ENCODE results near the gene RPP38. TPM values are rescaled to one million over a fixed set of nuclear protein-coding genes. Genes with fewer than 3 reads are reported as not detected.
A peak's percentile ranks its signal among the peaks of the same experiment; 100 is the strongest.

Gene RPP38
- total and polyA plus RNA-seq, 2 experiments from 2014 or later = 8.0 to 22.1 TPM

DNA sequence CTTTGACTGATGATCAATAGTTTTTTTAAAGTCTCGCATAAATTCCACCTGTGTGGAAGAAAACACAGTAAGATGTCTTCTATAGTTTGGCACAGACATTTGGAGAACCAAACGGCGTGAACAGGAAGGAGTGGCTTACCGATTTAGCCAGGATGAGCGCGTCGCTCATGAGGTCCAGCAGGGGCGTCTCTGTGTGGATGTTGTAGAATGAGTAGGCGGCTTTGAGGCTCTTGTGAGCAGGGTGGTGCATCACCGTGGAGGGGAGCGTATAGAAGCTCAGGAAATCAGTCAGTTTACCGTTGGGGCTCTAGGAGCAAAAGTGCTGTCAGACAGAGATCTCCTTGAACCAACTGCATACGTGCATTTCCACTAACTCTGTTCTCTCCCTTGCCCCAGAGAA is 15.5 kb downstream of the RPP38 start:
- Histone ChIP-seq H3K9me2 (ENCODE audit: insufficient read depth) (peaks cover 3% of the 10 kb centered on the region; the same call in 1 of the 2 replicates), H2AFZ (no peak overlapping the region), H3K4me3 (no peak overlapping the region), H3K4me2 (ENCODE audit: unreplicated experiment) (no peak overlapping the region), H3K4me1 (ENCODE audit: insufficient read depth) (no peaks in the 10 kb centered on the region), H3K27me3 (replicated peaks; ENCODE audit: insufficient read depth) (no peaks in the 10 kb centered on the region), H3K79me2 (ENCODE audit: insufficient read depth) (peaks cover 23% of the 10 kb centered on the region), H3K9ac (no peak overlapping the region), H3K27ac (no peak overlapping the region), H3F3A (ENCODE audit: insufficient read depth) (peaks cover 16% of the 10 kb centered on the region; the same call in 1 of the 2 replicates), H3K36me3 (ENCODE audit: low read depth) (peaks cover 32% of the 10 kb centered on the region), H4K20me1 (ENCODE audit: insufficient read depth) (no peaks in the 10 kb centered on the region), H3K9me3 (ENCODE audit: low read depth) (no peaks in the 10 kb centered on the region)
- no peak for DNase-seq
- TF ChIP-seq EZH2phosphoT487 (IDR thresholded peaks at IDR 0.05; ENCODE audit: insufficient read depth, low read depth) (no peak), EZH2 (IDR thresholded peaks at IDR 0.05; ENCODE audit: insufficient read depth, poor library complexity, severe bottlenecking) (no peak)
- 91 to 97% methylated on average over 13 of the region's 13 CpGs for WGBS, 2 experiments (ENCODE audit: low coverage in 1 of 2, low lambda C conversion rate in 2 of 2, missing lambda C conversion rate in 2 of 2)
- in situ Hi-C loops (cut with MboI) = loop anchor here (25.0 kb wide), 1 partner anchor 600 kb away; no protein-coding TSS in a partner anchor

DNA sequence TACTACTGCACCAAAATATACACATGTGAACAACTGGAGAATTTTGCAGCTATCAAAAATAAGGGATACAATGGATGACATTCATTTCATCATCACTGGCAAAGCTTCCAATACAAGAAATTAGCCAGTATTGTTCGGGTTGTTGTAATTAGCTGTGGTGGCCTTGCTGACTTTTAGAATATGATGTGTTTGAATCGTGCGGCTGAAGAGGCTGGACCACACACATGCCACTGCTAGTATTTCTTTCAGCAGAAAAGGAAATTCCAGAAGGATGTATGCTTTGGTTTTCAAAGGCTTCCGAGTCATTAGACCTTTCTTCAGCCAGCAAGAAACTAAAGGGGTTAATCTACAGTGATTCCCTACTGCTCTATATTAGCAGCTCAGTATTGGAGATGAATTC is 16.6 kb downstream of the RPP38 start:
- Histone ChIP-seq H3K36me3 (ENCODE audit: low read depth) (peaks cover 36% of the 10 kb centered on the region), H3K9me3 (ENCODE audit: low read depth) (no peaks in the 10 kb centered on the region), H3K27me3 (replicated peaks; ENCODE audit: insufficient read depth) (no peaks in the 10 kb centered on the region), H3K9ac (no peak overlapping the region), H3K9me2 (ENCODE audit: insufficient read depth) (peaks cover 3% of the 10 kb centered on the region; the same call in 1 of the 2 replicates), H3K79me2 (ENCODE audit: insufficient read depth) (peaks cover 23% of the 10 kb centered on the region), H3K4me3 (no peak overlapping the region), H3K4me1 (ENCODE audit: insufficient read depth) (no peaks in the 10 kb centered on the region), H3K4me2 (ENCODE audit: unreplicated experiment) (no peak overlapping the region), H3F3A (ENCODE audit: insufficient read depth) (peaks cover 14% of the 10 kb centered on the region; the same call in 1 of the 2 replicates), H4K20me1 (ENCODE audit: insufficient read depth) (no peaks in the 10 kb centered on the region), H3K27ac (no peak overlapping the region), H2AFZ (no peak overlapping the region)
- TF ChIP-seq EZH2phosphoT487 (IDR thresholded peaks at IDR 0.05; ENCODE audit: insufficient read depth, low read depth) (no peak), EZH2 (IDR thresholded peaks at IDR 0.05; ENCODE audit: insufficient read depth, poor library complexity, severe bottlenecking) (no peak)
- in situ Hi-C loops (cut with MboI) = loop anchor here (25.0 kb wide), 1 partner anchor 601 kb away; no protein-coding TSS in a partner anchor
- DNase-seq = peak; percentile 20
- 69 to 79% methylated on average over 4 of the region's 4 CpGs for WGBS, 2 experiments (ENCODE audit: low coverage in 1 of 2, low lambda C conversion rate in 2 of 2, missing lambda C conversion rate in 2 of 2)

DNA sequence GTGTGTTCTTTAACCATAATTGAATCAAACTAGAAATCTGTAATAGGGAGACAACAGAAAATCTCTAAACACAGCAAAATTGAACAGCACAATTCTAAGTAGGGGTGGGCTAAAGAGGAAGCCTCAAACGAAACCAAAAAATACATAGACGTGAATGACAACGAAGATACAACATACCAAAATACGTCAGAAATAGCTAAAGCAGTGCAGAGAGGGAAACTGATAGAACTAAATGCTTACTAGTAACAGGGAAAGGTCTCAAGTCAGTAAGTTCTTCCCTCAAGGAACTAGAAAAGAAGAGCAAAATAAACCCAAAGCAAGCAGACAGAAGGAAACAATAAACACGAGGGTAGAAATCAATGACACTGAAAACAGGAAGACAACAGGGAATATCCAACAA is 19.1 kb downstream of the RPP38 start:
- Histone ChIP-seq H3K27ac (no peak overlapping the region), H3K4me2 (ENCODE audit: unreplicated experiment) (no peak overlapping the region), H3K9me2 (ENCODE audit: insufficient read depth) (peaks cover 3% of the 10 kb centered on the region; the same call in 1 of the 2 replicates), H2AFZ (no peak overlapping the region), H3K79me2 (ENCODE audit: insufficient read depth) (peaks cover 23% of the 10 kb centered on the region), H3K36me3 (ENCODE audit: low read depth) (peaks cover 37% of the 10 kb centered on the region), H3F3A (ENCODE audit: insufficient read depth) (peaks cover 16% of the 10 kb centered on the region; the same call in 1 of the 2 replicates), H3K4me1 (ENCODE audit: insufficient read depth) (peaks cover 11% of the 10 kb centered on the region), H3K9ac (no peak overlapping the region), H4K20me1 (ENCODE audit: insufficient read depth) (no peaks in the 10 kb centered on the region), H3K27me3 (replicated peaks; ENCODE audit: insufficient read depth) (no peaks in the 10 kb centered on the region), H3K9me3 (ENCODE audit: low read depth) (no peaks in the 10 kb centered on the region), H3K4me3 (no peak overlapping the region)
- DNase-seq = no peak
- WGBS, 2 experiments (ENCODE audit: low coverage in 1 of 2, low lambda C conversion rate in 2 of 2, missing lambda C conversion rate in 2 of 2) = 98 to 99% methylated on average over 5 of the region's 5 CpGs
- in situ Hi-C loops (cut with MboI) = loop anchor here (25.0 kb wide), 1 partner anchor 604 kb away; no protein-coding TSS in a partner anchor
- TF ChIP-seq EZH2 (IDR thresholded peaks at IDR 0.05; ENCODE audit: insufficient read depth, poor library complexity, severe bottlenecking) = no peak
- TF ChIP-seq EZH2phosphoT487 (IDR thresholded peaks at IDR 0.05; ENCODE audit: insufficient read depth, low read depth) = no peak

- 91 to 100% methylated on average over 1 of the region's 1 CpG for WGBS, 2 experiments (ENCODE audit: low coverage in 1 of 2, low lambda C conversion rate in 2 of 2, missing lambda C conversion rate in 2 of 2)
- Histone ChIP-seq H3K4me2 (ENCODE audit: unreplicated experiment) (no peak overlapping the region), H3K27me3 (replicated peaks; ENCODE audit: insufficient read depth) (no peaks in the 10 kb centered on the region), H3F3A (ENCODE audit: insufficient read depth) (peaks cover 27% of the 10 kb centered on the region), H3K9me2 (ENCODE audit: insufficient read depth) (peaks cover 3% of the 10 kb centered on the region; the same call in 1 of the 2 replicates), H2AFZ (no peak overlapping the region), H3K4me3 (no peak overlapping the region), H3K4me1 (ENCODE audit: insufficient read depth) (peaks cover 31% of the 10 kb centered on the region), H3K27ac (no peak overlapping the region), H3K9me3 (ENCODE audit: low read depth) (no peaks in the 10 kb centered on the region), H3K9ac (no peak overlapping the region), H4K20me1 (ENCODE audit: insufficient read depth) (no peaks in the 10 kb centered on the region), H3K36me3 (ENCODE audit: low read depth) (peaks cover 30% of the 10 kb centered on the region), H3K79me2 (ENCODE audit: insufficient read depth) (peaks cover 23% of the 10 kb centered on the region)
- TF ChIP-seq EZH2phosphoT487 (IDR thresholded peaks at IDR 0.05; ENCODE audit: insufficient read depth, low read depth) = no peak
- no peak for TF ChIP-seq EZH2 (IDR thresholded peaks at IDR 0.05; ENCODE audit: insufficient read depth, poor library complexity, severe bottlenecking)
- in situ Hi-C loops (cut with MboI) = loop anchor here (25.0 kb wide), 1 partner anchor 606 kb away; no protein-coding TSS in a partner anchor
- no peak for DNase-seq
Measured at GRCh38 chr10:15118615-15119014, 21.5 kb downstream of the RPP38 start.
